H9 (cell line): Measurements from ENCODE around the gene PAX8. TPM values are rescaled to one million over a fixed set of nuclear protein-coding genes. Genes with fewer than 3 reads are reported as not detected.

Experiments
- DNase-seq: peaks from one replicate; pipeline ENCODE4 v3.0.0-alpha.2; 2017
- H2AFZ ChIP-seq: one replicate; pipeline ENCODE4 v1.6.1; 2013; ENCODE audit warnings: mild to moderate bottlenecking, low read length, control low read depth, moderate library complexity
- H2AK5ac ChIP-seq: 2 replicates; pipeline ENCODE4 v1.6.1; 2013; ENCODE audit warnings: low read length, control low read depth, mixed read lengths; ENCODE audit not compliant: insufficient read length
- H2BK120ac ChIP-seq: one replicate; pipeline ENCODE4 v1.6.1; 2013; ENCODE audit warnings: low read depth, mild to moderate bottlenecking, low read length, control low read depth, inconsistent platforms; ENCODE audit not compliant: poor library complexity, severe bottlenecking
- H2BK12ac ChIP-seq: 2 replicates; pipeline ENCODE4 v1.6.1; 2013; ENCODE audit warnings: low read length, control low read depth, mixed read lengths, low read depth; ENCODE audit not compliant: insufficient read length
- H2BK15ac ChIP-seq: 2 replicates; pipeline ENCODE4 v1.6.1; 2013; ENCODE audit warnings: low read depth, low read length, control low read depth
- H2BK20ac ChIP-seq: one replicate; pipeline ENCODE4 v1.6.1; 2013; ENCODE audit warnings: low read depth, mild to moderate bottlenecking, low read length, control low read depth, inconsistent platforms; ENCODE audit not compliant: poor library complexity, severe bottlenecking
- H2BK5ac ChIP-seq: 2 replicates; pipeline ENCODE4 v1.6.1; 2013; ENCODE audit warnings: low read length, control low read depth, mixed read lengths; ENCODE audit not compliant: insufficient read length
- H3K14ac ChIP-seq: 2 replicates; pipeline ENCODE4 v1.6.1; 2013; ENCODE audit warnings: low read length, control low read depth; ENCODE audit not compliant: insufficient read depth
- H3K18ac ChIP-seq: 2 replicates; pipeline ENCODE4 v1.6.1; 2013; ENCODE audit warnings: low read depth, mild to moderate bottlenecking, mixed read lengths, low read length, control low read depth; ENCODE audit not compliant: insufficient read length
- H3K23ac ChIP-seq: 2 replicates; pipeline ENCODE4 v1.6.1; 2013; ENCODE audit warnings: low read length, control low read depth, mixed read lengths, low read depth; ENCODE audit not compliant: insufficient read length
- H3K23me2 ChIP-seq: 2 replicates; pipeline ENCODE4 v1.6.1; 2013; ENCODE audit warnings: low read depth, mild to moderate bottlenecking, mixed read lengths, low read length, control low read depth; ENCODE audit not compliant: insufficient read length, poor library complexity, severe bottlenecking
- H3K27ac ChIP-seq: 2 replicates; pipeline ENCODE4 v1.5.1; 2013; ENCODE audit warnings: low read length, control low read depth, mixed read lengths, low read depth; ENCODE audit not compliant: insufficient read length
- H3K27me3 ChIP-seq: 2 replicates; pipeline ENCODE4 v1.6.1; 2013; ENCODE audit warnings: low read length, control low read depth, inconsistent platforms; ENCODE audit not compliant: insufficient read depth
- H3K4ac ChIP-seq: 2 replicates; pipeline ENCODE4 v1.6.1; 2013; ENCODE audit warnings: low read depth, mild to moderate bottlenecking, control low read depth, inconsistent platforms, low read length, moderate library complexity
- H3K4me1 ChIP-seq: 2 replicates; pipeline ENCODE4 v1.6.1; 2013; ENCODE audit warnings: low read length, control low read depth, inconsistent platforms; ENCODE audit not compliant: insufficient read depth
- H3K4me2 ChIP-seq: 2 replicates; pipeline ENCODE4 v1.6.1; 2013; ENCODE audit warnings: low read length, control low read depth, mixed read lengths; ENCODE audit not compliant: insufficient read length, insufficient read depth
- H3K56ac ChIP-seq: 2 replicates; pipeline ENCODE4 v1.6.1; 2013; ENCODE audit warnings: low read depth, mild to moderate bottlenecking, mixed read lengths, low read length, control low read depth; ENCODE audit not compliant: insufficient read length
- H3K79me1 ChIP-seq: 2 replicates; pipeline ENCODE4 v1.6.1; 2013; ENCODE audit warnings: low read depth, mild to moderate bottlenecking, moderate library complexity, low read length, control low read depth, inconsistent platforms; ENCODE audit not compliant: insufficient read depth, poor library complexity, severe bottlenecking
- H3K79me2 ChIP-seq: 2 replicates; pipeline ENCODE4 v1.6.1; 2013; ENCODE audit warnings: low read length, control low read depth, inconsistent platforms; ENCODE audit not compliant: insufficient read depth
- H3K9ac ChIP-seq: 2 replicates; pipeline ENCODE4 v1.6.1; 2013; ENCODE audit warnings: low read length, control low read depth, mixed read lengths; ENCODE audit not compliant: insufficient read length; ENCODE audit errors: extremely low read depth
- H3K9me3 ChIP-seq: one replicate; pipeline ENCODE4 v1.6.1; 2013; ENCODE audit warnings: low read depth, low read length, inconsistent platforms; ENCODE audit not compliant: control insufficient read depth
- H3T11ph ChIP-seq: one replicate; pipeline ENCODE4 v1.6.1; 2013; ENCODE audit warnings: mild to moderate bottlenecking, low read length, control low read depth, inconsistent platforms
- H4K20me1 ChIP-seq: one replicate; pipeline ENCODE4 v1.6.1; 2013; ENCODE audit not compliant: control insufficient read depth, insufficient read length, insufficient read depth
- H4K5ac ChIP-seq: 2 replicates; pipeline ENCODE4 v1.6.1; 2013; ENCODE audit warnings: low read depth, mild to moderate bottlenecking, mixed read lengths, low read length, control low read depth; ENCODE audit not compliant: insufficient read length
- H4K8ac ChIP-seq: replicated peaks from 2 replicates; pipeline ENCODE4 v1.6.1; 2013; ENCODE audit warnings: low read length, control low read depth, mixed read lengths, low read depth; ENCODE audit not compliant: insufficient read length
- H4K91ac ChIP-seq: 2 replicates; pipeline ENCODE4 v1.6.1; 2013; ENCODE audit warnings: low read depth, mild to moderate bottlenecking, moderate library complexity, mixed read lengths, low read length, control low read depth; ENCODE audit not compliant: insufficient read length
- H3K27ac Mint-ChIP-seq, 3 experiments: 2 replicates in 2 of 3; 3 replicates in 1 of 3; pipeline ENCODE4 v1.8.0; 2020 to 2021; ENCODE audit warnings: mixed read lengths in 3 of 3, mild to moderate bottlenecking in 1 of 3, moderate library complexity in 1 of 3
- H3K27me3 Mint-ChIP-seq: 2 replicates; pipeline ENCODE4 v1.8.0; 2021; ENCODE audit warnings: low read depth, mild to moderate bottlenecking, moderate library complexity, mixed read lengths
- H3K36me3 Mint-ChIP-seq, 3 experiments: 2 replicates in 2 of 3; 3 replicates in 1 of 3; pipeline ENCODE4 v1.8.0; 2020 to 2021; ENCODE audit warnings: low read depth in 3 of 3, mixed read lengths in 3 of 3; ENCODE audit not compliant: insufficient read depth in 1 of 3
- H3K4me1 Mint-ChIP-seq, 2 experiments: 2 replicates each; pipeline ENCODE4 v1.8.0; 2020; ENCODE audit warnings: mixed read lengths in 2 of 2
- H3K4me3 Mint-ChIP-seq, 2 experiments: 2 replicates in 1 of 2; 3 replicates in 1 of 2; pipeline ENCODE4 v1.8.0; 2020 to 2021; ENCODE audit warnings: mild to moderate bottlenecking in 2 of 2, mixed read lengths in 2 of 2, moderate library complexity in 1 of 2
- H3K9me3 Mint-ChIP-seq, 2 experiments: 2 replicates in 1 of 2; 3 replicates in 1 of 2; pipeline ENCODE4 v1.8.0; 2020; ENCODE audit warnings: mild to moderate bottlenecking in 2 of 2, mixed read lengths in 2 of 2, moderate library complexity in 1 of 2
- CTCF ChIP-seq: fragments of 200-600 bp; sonication (generic); conservative IDR thresholded peaks from 3 replicates; pipeline ENCODE4 v1.8.0; 2021; ENCODE audit warnings: antibody characterized with exemption, mild to moderate bottlenecking
- WGBS: extraction: QIAGEN DNeasy Blood & Tissue Kit; methylation state at CpG from one replicate; pipeline ENCODE4 v1.1.7; 2013; ENCODE audit warnings: missing lambda C conversion rate, low lambda C conversion rate, mixed read lengths; ENCODE audit not compliant: insufficient read length; ENCODE audit errors: extremely low coverage; 5-methylcytosine and 5-hydroxymethylcytosine counted together
- total RNA-seq: library from RNA; stranded (reverse); gene quantifications from 2 replicates; pipeline ENCODE4 v1.2.1, GENCODE V29; 2021

Gene PAX8
- total RNA-seq, 1 experiment from 2014 or later, result not detected

- Histone ChIP-seq H3K23me2 (no peaks in the 10 kb centered on the region), H3T11ph (no peak overlapping the region), H3K4ac (no peak overlapping the region), H2BK20ac (no peak overlapping the region), H3K27ac (no peak overlapping the region), H3K9me3 (no peaks in the 10 kb centered on the region), H3K4me2 (no peak overlapping the region), H2AK5ac (no peak overlapping the region), H4K20me1 (no peaks in the 10 kb centered on the region), H3K14ac (no peak overlapping the region), H2BK5ac (no peak overlapping the region), H3K4me1 (no peaks in the 10 kb centered on the region; the same call in 1 of the 2 replicates), H3K79me2 (no peaks in the 10 kb centered on the region), H3K56ac (no peak overlapping the region), H4K5ac (no peak overlapping the region), H4K8ac (no peak overlapping the region), H3K23ac (no peak overlapping the region), H2BK12ac (no peak overlapping the region), H3K18ac (no peak overlapping the region), H4K91ac (no peak overlapping the region), H3K27me3 (no peaks in the 10 kb centered on the region), H3K79me1 (no peaks in the 10 kb centered on the region), H3K9ac (no peak overlapping the region), H2BK15ac (no peak overlapping the region), H2AFZ (no peak overlapping the region), H2BK120ac (no peak overlapping the region)
- no peaks in the 10 kb centered on the region; a peak in 1 of 7 replicates for H3K36me3 Mint-ChIP-seq
- DNase-seq, result no peak
- no peaks in the 10 kb centered on the region for H3K9me3 Mint-ChIP-seq
- H3K4me1 Mint-ChIP-seq, result peaks cover 23 to 27% of the 10 kb centered on the region in 2 experiments
- no CpG with 5 or more reads among the region's 4 CpGs for WGBS
- peak overlapping the region in 1 of 3 experiments; percentile 87; a peak in 1 of 7 replicates for H3K27ac Mint-ChIP-seq
- no peak overlapping the region for H3K4me3 Mint-ChIP-seq
- peaks cover 6% of the 10 kb centered on the region for H3K27me3 Mint-ChIP-seq
- TF ChIP-seq CTCF, result no peak
These were observed 99.8 kb downstream of the PAX8 start for GRCh38 chr2:113178891-113179290.
